Sigmoid colon (tissue), 4 donors: ENCODE data around the gene PITX1.

Experiments
- CTCF ChIP-seq, 4 experiments: fragments of 450-650 bp in 3 of 4; fragments of 200-600 bp in 1 of 4; IDR thresholded peaks; one replicate each; pipeline ENCODE4 v1.5.1; 2016 to 2019; ENCODE audit warnings: antibody characterized with exemption in 4 of 4, mild to moderate bottlenecking in 3 of 4, moderate library complexity in 2 of 4
- EP300 ChIP-seq, 4 donors: sonication (generic); formaldehyde crosslinking; IDR thresholded peaks; one replicate each; pipeline ENCODE4 v1.6.1; 2017; ENCODE audit warnings: antibody characterized with exemption in 4 of 4
- POLR2A ChIP-seq, 2 donors: fragments of 450-650 bp; IDR thresholded peaks; one replicate each; pipeline ENCODE4 v1.6.1; 2016; ENCODE audit warnings: antibody characterized with exemption in 2 of 2, mild to moderate bottlenecking in 2 of 2, moderate library complexity in 2 of 2

- TF ChIP-seq CTCF (IDR thresholded peaks at IDR 0.05) (no peak), POLR2A (IDR thresholded peaks at IDR 0.05) (no peak), EP300 (IDR thresholded peaks at IDR 0.05) (no peak)
Measured at GRCh38 chr5:135041145-135041587, 7.1 kb upstream of the PITX1 start.
